Astrocyte (in vitro differentiated cells and primary cell): ENCODE measurements around the gene STRAP. TPM values are rescaled to one million over a fixed set of nuclear protein-coding genes. Genes with fewer than 3 reads are reported as not detected.

Source experiments
- DNase-seq: peaks from one replicate; pipeline ENCODE4 v3.0.0-alpha.2; 2010; ENCODE audit warnings: low read depth
- FAIRE-seq: peaks from 2 replicates; lab custom pipeline; 2011; peaks lifted over from hg19 to GRCh38; lab: Jason Lieb, UNC
- H2AFZ ChIP-seq: 2 replicates; pipeline ENCODE4 v1.6.0; 2012; ENCODE audit warnings: low read depth, low read length, inconsistent platforms
- H3K27ac ChIP-seq: 2 replicates; pipeline ENCODE4 v1.5.1; 2011; ENCODE audit warnings: low read depth, low read length, inconsistent platforms
- H3K27me3 ChIP-seq: 2 replicates; pipeline ENCODE4 v1.6.0; 2011; ENCODE audit warnings: low read length, inconsistent platforms; ENCODE audit not compliant: insufficient read depth
- H3K36me3 ChIP-seq: 2 replicates; pipeline ENCODE4 v1.5.1; 2011; ENCODE audit warnings: low read length, inconsistent platforms; ENCODE audit not compliant: insufficient read depth
- H3K4me1 ChIP-seq: 2 replicates; pipeline ENCODE4 v1.5.1; 2011; ENCODE audit warnings: low read length, inconsistent platforms; ENCODE audit not compliant: insufficient read depth
- H3K4me2 ChIP-seq: 2 replicates; pipeline ENCODE4 v1.6.0; 2012; ENCODE audit warnings: low read length, inconsistent platforms
- H3K4me3 ChIP-seq: 2 replicates; pipeline ENCODE4 v1.5.1; 2011; ENCODE audit warnings: low read depth, mild to moderate bottlenecking, low read length, inconsistent platforms; ENCODE audit not compliant: insufficient read depth
- H3K79me2 ChIP-seq: 2 replicates; pipeline ENCODE4 v1.6.0; 2012; ENCODE audit warnings: mild to moderate bottlenecking, low read length, inconsistent platforms; ENCODE audit not compliant: insufficient read depth
- H3K9ac ChIP-seq: 2 replicates; pipeline ENCODE4 v1.6.0; 2012; ENCODE audit warnings: mild to moderate bottlenecking, low read length, inconsistent platforms
- H3K9me3 ChIP-seq: 2 replicates; pipeline ENCODE4 v1.5.1; 2012; ENCODE audit warnings: low read depth, mild to moderate bottlenecking, low read length, inconsistent platforms; ENCODE audit not compliant: insufficient read depth
- H4K20me1 ChIP-seq: 2 replicates; pipeline ENCODE4 v1.6.0; 2012; ENCODE audit warnings: low read length, inconsistent platforms; ENCODE audit not compliant: insufficient read depth
- H3K27ac Mint-ChIP-seq: one replicate; pipeline ENCODE4 v1.8.0; 2021; ENCODE audit warnings: mild to moderate bottlenecking, mixed read lengths; ENCODE audit not compliant: unreplicated experiment
- H3K27me3 Mint-ChIP-seq: one replicate; pipeline ENCODE4 v1.8.0; 2021; ENCODE audit warnings: low read depth, mixed read lengths; ENCODE audit not compliant: unreplicated experiment
- H3K36me3 Mint-ChIP-seq: one replicate; pipeline ENCODE4 v1.8.0; 2021; ENCODE audit warnings: low read depth, mixed read lengths; ENCODE audit not compliant: unreplicated experiment
- H3K4me1 Mint-ChIP-seq: one replicate; pipeline ENCODE4 v1.8.0; 2021; ENCODE audit warnings: low read depth, mixed read lengths; ENCODE audit not compliant: unreplicated experiment
- H3K4me3 Mint-ChIP-seq: one replicate; pipeline ENCODE4 v1.8.0; 2021; ENCODE audit warnings: mild to moderate bottlenecking, moderate library complexity, mixed read lengths; ENCODE audit not compliant: unreplicated experiment
- H3K9me3 Mint-ChIP-seq: one replicate; pipeline ENCODE4 v1.8.0; 2021; ENCODE audit warnings: mild to moderate bottlenecking, mixed read lengths; ENCODE audit not compliant: unreplicated experiment
- EZH2 ChIP-seq: IDR thresholded peaks from 2 replicates; pipeline ENCODE4 v1.6.1; 2012; ENCODE audit warnings: mild to moderate bottlenecking, low read length, inconsistent platforms; ENCODE audit not compliant: insufficient read depth
- total RNA-seq: library from RNA; stranded (reverse); gene quantifications from 2 replicates; pipeline ENCODE4 v1.2.1, GENCODE V29; 2021
- TF ChIP-seq, protein P1 (sequence below): IDR thresholded peaks from 2 replicates; pipeline ENCODE4 v1.5.1; 2011; ENCODE audit warnings: low read depth, mild to moderate bottlenecking, inconsistent platforms, low read length, moderate library complexity; ENCODE audit not compliant: insufficient read depth

STRAP gene
- total RNA-seq, 1 donor from 2014 or later, result 241 TPM

DNA sequence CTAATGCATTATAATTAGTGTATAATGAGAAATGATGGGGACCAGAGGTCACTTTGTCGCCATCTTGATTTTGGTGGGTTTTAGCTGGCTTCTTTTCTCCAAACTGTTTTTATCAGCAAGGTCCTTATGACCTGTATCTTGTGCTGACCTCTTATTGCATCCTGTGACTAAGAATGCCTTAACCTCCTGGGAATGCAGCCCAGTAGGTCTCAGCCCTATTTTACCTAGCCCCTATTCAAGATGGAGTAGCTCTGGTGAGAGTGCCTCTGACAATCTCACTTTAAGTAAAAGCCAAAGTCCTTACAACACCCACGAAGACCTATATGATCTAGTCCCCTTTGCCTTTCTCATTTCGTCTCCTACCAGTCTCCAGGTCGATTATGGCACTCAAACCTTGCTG is 28.3 kb upstream of the STRAP start:
- Histone ChIP-seq H3K27me3 (no peaks in the 10 kb centered on the region), H3K4me1 (peaks cover 4% of the 10 kb centered on the region), H3K9ac (no peak overlapping the region), H3K9me3 (no peaks in the 10 kb centered on the region), H3K27ac (no peak overlapping the region), H3K79me2 (no peaks in the 10 kb centered on the region), H3K4me2 (no peak overlapping the region), H3K4me3 (no peak overlapping the region), H4K20me1 (no peaks in the 10 kb centered on the region), H3K36me3 (no peaks in the 10 kb centered on the region), H2AFZ (no peak overlapping the region)
- Mint-ChIP-seq H3K27ac (no peak overlapping the region), H3K4me3 (no peak overlapping the region), H3K4me1 (peaks cover 26% of the 10 kb centered on the region), H3K36me3 (no peaks in the 10 kb centered on the region), H3K27me3 (no peaks in the 10 kb centered on the region), H3K9me3 (peaks cover 2% of the 10 kb centered on the region)
- no peak for DNase-seq
- FAIRE-seq, result no peak
- TF ChIP-seq, protein P1, sequence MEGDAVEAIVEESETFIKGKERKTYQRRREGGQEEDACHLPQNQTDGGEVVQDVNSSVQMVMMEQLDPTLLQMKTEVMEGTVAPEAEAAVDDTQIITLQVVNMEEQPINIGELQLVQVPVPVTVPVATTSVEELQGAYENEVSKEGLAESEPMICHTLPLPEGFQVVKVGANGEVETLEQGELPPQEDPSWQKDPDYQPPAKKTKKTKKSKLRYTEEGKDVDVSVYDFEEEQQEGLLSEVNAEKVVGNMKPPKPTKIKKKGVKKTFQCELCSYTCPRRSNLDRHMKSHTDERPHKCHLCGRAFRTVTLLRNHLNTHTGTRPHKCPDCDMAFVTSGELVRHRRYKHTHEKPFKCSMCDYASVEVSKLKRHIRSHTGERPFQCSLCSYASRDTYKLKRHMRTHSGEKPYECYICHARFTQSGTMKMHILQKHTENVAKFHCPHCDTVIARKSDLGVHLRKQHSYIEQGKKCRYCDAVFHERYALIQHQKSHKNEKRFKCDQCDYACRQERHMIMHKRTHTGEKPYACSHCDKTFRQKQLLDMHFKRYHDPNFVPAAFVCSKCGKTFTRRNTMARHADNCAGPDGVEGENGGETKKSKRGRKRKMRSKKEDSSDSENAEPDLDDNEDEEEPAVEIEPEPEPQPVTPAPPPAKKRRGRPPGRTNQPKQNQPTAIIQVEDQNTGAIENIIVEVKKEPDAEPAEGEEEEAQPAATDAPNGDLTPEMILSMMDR, result no peak
- no peak for TF ChIP-seq EZH2

DNA sequence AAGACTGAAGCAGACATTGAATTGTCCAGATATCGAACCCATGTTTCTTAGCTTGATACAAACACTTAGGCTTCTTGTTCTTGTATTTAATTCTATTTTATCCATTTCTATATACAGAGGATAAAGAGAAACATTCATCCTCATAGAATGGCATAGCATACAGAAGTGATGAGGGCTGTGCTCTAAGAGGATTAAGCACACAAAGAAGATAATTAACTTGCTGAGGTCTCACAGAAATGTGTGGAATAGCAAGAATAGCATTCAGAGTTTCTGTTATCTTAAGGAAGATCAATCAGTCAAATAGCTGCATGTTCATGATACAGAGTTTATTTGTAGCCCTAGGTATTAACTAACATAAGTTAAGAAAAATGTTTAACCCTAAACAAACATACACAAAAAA is 27.3 kb upstream of the STRAP start:
- Mint-ChIP-seq H3K4me1 (peaks cover 26% of the 10 kb centered on the region), H3K9me3 (peaks cover 2% of the 10 kb centered on the region), H3K27ac (peak overlapping the region; percentile 94), H3K36me3 (no peaks in the 10 kb centered on the region), H3K4me3 (no peak overlapping the region), H3K27me3 (no peaks in the 10 kb centered on the region)
- no peak overlapping the region for H3K27ac ChIP-seq
- H2AFZ ChIP-seq, result no peak overlapping the region
- no peaks in the 10 kb centered on the region for H3K79me2 ChIP-seq
- TF ChIP-seq, protein P1, result no peak
- TF ChIP-seq EZH2, result no peak
- H3K9me3 ChIP-seq, result no peaks in the 10 kb centered on the region
- no peak for DNase-seq
- no peaks in the 10 kb centered on the region for H4K20me1 ChIP-seq
- H3K27me3 ChIP-seq, result no peaks in the 10 kb centered on the region
- no peak overlapping the region for H3K4me2 ChIP-seq
- FAIRE-seq, result peak; percentile 20
- no peak overlapping the region for H3K4me3 ChIP-seq
- H3K9ac ChIP-seq, result no peak overlapping the region
- H3K4me1 ChIP-seq, result peaks cover 4% of the 10 kb centered on the region
- H3K36me3 ChIP-seq, result no peaks in the 10 kb centered on the region

DNA sequence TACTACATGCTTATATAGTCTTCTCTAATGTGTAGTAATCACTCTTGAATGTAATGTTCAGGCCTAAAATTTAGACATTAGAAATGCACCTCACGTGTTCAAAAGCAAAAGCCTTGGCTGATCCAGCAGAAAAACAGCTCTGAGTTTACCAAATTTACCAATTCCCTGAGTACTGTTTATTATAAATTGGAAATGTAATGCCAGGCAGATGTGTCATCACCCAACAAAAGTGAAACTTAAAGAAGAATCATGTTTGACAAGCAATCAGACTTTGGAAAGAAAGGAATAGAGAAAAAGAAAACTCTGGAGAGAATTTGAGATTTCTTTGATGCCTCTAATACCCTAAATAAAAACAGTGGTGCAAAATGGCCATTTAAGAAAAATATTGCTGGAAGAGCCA is 26.5 kb upstream of the STRAP start:
- H3K27me3 ChIP-seq, result no peaks in the 10 kb centered on the region
- DNase-seq (no peak), FAIRE-seq (no peak)
- peaks cover 4% of the 10 kb centered on the region for H3K4me1 ChIP-seq
- peaks cover 26% of the 10 kb centered on the region for H3K4me1 Mint-ChIP-seq
- H3K9me3 Mint-ChIP-seq, result peaks cover 2% of the 10 kb centered on the region
- no peaks in the 10 kb centered on the region for H3K27me3 Mint-ChIP-seq
- H4K20me1 ChIP-seq, result no peaks in the 10 kb centered on the region
- no peaks in the 10 kb centered on the region for H3K9me3 ChIP-seq
- no peak for TF ChIP-seq EZH2
- TF ChIP-seq, protein P1, result no peak
- peak overlapping the region; percentile 94 for H3K27ac Mint-ChIP-seq
- H3K36me3 Mint-ChIP-seq, result no peaks in the 10 kb centered on the region
- H3K4me3 ChIP-seq, result no peak overlapping the region
- no peak overlapping the region for H2AFZ ChIP-seq
- no peak overlapping the region for H3K4me3 Mint-ChIP-seq
- H3K79me2 ChIP-seq, result no peaks in the 10 kb centered on the region
- peak overlapping the region; percentile 44 for H3K9ac ChIP-seq
- no peaks in the 10 kb centered on the region for H3K36me3 ChIP-seq
- no peak overlapping the region for H3K27ac ChIP-seq
- H3K4me2 ChIP-seq, result peak overlapping the region; percentile 50
